RWPE1 (cell line): ENCODE measurements around the gene CCDC141.
"Not testable (repeated sequence)": the region's sequence is repeated elsewhere in the genome, so short reads cannot be mapped to it uniquely, and the experiment has no call there.

ENCODE experiments used
- CTCF ChIA-PET: fragments of 350-600 bp; sonication (Branson Sonifier 250); formaldehyde crosslinking; extraction: SDS; loops from one replicate; lab custom pipeline; 2021; lab: Yijun Ruan, JAX
- POLR2A ChIA-PET: fragments of 400-600 bp; formaldehyde crosslinking; extraction: SDS; loops from one replicate; lab custom pipeline; 2020; ENCODE audit warnings: antibody characterized with exemption; ENCODE audit not compliant: low non-redundant PET; lab: Yijun Ruan, JAX
- DNase-seq: peaks from one replicate; pipeline ENCODE4 v3.0.0; 2012; ENCODE audit warnings: low spot score
- H3K27ac ChIP-seq: fragments of 450-650 bp; 2 replicates; pipeline ENCODE4 v1.5.1; 2017
- TF ChIP-seq, protein P1 (sequence below): fragments of 450-650 bp; conservative IDR thresholded peaks from 2 replicates; pipeline ENCODE4 v1.5.1; 2017; ENCODE audit warnings: low read depth, mild to moderate bottlenecking

The CCDC141 gene, protein sequence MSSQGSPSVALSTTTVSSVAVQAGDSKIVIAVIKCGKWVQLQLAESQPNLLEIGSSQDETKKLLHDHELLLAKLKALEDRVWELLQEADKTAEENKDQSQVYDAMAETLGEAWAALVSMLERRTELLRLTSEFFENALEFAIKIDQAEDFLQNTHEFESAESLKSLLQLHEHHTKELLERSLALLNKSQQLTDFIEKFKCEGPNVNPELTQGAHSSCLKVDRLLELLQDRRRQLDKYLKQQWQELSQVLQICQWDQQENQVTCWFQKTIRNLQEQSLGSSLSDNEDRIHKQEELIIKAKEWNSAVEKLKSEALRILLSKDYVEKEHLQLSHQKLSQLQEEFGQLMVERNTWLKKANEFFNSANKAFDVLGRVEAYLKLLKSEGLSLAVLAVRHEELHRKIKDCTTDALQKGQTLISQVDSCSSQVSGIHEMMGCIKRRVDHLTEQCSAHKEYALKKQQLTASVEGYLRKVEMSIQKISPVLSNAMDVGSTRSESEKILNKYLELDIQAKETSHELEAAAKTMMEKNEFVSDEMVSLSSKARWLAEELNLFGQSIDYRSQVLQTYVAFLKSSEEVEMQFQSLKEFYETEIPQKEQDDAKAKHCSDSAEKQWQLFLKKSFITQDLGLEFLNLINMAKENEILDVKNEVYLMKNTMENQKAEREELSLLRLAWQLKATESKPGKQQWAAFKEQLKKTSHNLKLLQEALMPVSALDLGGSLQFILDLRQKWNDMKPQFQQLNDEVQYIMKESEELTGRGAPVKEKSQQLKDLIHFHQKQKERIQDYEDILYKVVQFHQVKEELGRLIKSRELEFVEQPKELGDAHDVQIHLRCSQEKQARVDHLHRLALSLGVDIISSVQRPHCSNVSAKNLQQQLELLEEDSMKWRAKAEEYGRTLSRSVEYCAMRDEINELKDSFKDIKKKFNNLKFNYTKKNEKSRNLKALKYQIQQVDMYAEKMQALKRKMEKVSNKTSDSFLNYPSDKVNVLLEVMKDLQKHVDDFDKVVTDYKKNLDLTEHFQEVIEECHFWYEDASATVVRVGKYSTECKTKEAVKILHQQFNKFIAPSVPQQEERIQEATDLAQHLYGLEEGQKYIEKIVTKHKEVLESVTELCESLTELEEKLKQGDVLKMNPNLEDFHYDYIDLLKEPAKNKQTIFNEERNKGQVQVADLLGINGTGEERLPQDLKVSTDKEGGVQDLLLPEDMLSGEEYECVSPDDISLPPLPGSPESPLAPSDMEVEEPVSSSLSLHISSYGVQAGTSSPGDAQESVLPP (N-terminal part only)

DNA sequence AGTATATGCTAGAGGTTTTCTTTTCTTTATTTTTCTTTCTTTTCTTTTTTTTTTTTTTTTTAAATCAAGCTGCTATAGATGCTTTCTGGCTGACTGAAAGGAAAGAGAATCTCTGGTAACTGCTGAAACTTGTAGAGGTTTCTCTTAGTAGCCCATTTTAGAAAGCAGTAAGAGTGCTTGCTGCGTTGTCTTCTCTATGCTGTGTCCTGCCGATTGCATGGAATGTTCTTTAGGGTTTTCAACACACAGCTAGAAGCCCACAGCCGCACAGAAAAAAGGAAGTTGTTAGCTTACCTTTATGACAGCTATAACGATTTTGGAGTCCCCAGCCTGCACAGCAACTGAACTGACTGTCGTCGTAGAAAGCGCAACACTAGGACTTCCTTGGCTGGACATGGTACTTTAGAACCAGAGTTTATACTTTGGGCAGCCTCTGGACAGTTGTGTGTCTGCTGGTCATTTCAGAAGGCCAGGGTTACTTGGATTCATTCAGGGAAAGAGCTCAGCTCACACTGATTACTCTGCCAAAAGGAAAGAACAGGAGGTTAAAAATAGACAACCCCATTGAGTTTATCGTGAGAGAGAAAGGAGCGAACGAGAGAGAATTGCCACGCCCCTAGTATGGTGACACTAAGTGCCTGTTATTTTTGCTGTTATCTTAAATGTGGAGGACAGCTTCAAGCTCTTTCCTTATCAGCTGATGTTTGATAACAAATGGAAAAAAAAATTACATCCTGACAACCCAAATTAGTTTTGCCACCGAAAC is at the start of gene CCDC141:
CCDC141 (minus strand) TSS at position 592 of the 766 bp plus-strand sequence; CDS start at position 396, 196 bp downstream.
- TF ChIP-seq, protein P1, sequence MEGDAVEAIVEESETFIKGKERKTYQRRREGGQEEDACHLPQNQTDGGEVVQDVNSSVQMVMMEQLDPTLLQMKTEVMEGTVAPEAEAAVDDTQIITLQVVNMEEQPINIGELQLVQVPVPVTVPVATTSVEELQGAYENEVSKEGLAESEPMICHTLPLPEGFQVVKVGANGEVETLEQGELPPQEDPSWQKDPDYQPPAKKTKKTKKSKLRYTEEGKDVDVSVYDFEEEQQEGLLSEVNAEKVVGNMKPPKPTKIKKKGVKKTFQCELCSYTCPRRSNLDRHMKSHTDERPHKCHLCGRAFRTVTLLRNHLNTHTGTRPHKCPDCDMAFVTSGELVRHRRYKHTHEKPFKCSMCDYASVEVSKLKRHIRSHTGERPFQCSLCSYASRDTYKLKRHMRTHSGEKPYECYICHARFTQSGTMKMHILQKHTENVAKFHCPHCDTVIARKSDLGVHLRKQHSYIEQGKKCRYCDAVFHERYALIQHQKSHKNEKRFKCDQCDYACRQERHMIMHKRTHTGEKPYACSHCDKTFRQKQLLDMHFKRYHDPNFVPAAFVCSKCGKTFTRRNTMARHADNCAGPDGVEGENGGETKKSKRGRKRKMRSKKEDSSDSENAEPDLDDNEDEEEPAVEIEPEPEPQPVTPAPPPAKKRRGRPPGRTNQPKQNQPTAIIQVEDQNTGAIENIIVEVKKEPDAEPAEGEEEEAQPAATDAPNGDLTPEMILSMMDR, result no peak
- no peak within 1 kb of the TSS for H3K27ac ChIP-seq

DNA sequence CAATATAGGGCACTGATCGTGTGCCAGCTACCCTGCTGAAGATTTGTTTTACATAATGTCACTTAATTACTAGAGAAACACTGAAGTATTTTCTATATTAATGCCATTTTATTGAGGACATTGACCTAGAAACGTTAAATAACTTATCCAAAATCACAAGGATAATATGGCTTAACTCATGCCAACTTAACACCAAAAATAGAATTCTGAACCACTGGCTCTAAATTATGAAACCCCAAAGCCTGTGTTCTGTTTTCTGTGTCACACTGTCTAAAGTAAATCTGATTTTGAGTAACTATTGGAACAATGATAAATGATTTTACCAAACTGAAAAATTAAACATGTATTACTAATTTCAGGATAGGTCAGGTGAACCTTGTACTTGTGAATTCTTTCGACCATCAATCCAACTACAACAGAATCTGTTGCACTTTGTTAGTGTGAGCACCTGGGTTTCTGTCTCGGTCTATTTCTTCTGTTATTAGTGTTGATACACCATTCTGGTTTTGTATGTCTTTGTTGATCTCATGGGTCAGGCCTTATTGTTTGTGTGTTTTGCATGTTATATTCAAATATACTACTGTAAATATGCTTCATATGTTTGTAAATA is 48.2 kb upstream of the CCDC141 start:
- no peak for DNase-seq
- ChIA-PET CTCF (no interaction called here), POLR2A (no interaction called here)
- TF ChIP-seq, protein P1, result no peak
- H3K27ac ChIP-seq, result no peak overlapping the region

More for the DNA sequence above, at the start of gene CCDC141:
- POLR2A ChIA-PET, result no interaction called here
- CTCF ChIA-PET, result no interaction called here
- DNase-seq, result no peak

DNA sequence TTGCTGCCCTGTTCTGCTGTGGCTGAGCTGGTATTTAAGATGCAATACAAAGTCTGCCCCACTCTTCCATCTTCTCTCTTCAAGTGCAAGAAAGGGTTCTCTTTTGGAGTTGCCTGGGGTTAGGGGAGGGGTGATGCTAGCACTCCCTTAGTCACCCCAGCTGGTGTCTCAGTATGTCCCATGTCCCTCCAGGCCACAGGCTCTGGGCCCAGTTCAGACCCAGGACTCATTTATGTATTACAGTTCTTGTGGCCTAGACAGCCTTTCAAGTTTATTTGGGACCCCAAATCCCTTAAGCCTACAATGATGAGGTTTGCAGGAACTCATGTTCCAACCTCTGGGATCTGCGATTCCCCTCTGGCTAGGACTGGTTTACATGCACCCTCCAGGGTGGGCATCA is 47.2 kb upstream of the CCDC141 start:
- no peak for DNase-seq
- POLR2A ChIA-PET, result no interaction called here
- CTCF ChIA-PET, result no interaction called here
- TF ChIP-seq, protein P1, result no peak
- no peak overlapping the region for H3K27ac ChIP-seq

DNA sequence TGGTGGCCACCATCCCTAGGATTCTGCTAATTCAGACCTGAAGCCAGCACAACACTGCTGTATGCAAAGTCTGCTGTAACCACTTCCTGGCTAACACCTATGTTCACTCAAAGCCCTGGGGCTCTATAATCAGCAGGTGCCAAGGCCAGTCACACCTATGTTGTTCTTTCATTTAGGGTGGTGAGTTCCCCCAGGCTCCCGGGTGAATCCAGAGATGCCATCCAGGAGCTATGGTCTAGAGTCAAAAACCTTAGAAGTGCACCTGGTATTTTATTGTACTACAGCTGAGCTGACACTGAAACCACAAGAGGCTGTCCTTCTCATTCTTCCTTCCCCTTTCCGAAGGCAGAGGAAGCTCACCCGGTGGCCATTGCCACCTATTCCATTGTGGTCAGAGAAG is 46.2 kb upstream of the CCDC141 start:
- ChIA-PET POLR2A (no interaction called here), CTCF (no interaction called here)
- H3K27ac ChIP-seq, result no peak overlapping the region
- TF ChIP-seq, protein P1, result no peak
- no peak for DNase-seq

DNA sequence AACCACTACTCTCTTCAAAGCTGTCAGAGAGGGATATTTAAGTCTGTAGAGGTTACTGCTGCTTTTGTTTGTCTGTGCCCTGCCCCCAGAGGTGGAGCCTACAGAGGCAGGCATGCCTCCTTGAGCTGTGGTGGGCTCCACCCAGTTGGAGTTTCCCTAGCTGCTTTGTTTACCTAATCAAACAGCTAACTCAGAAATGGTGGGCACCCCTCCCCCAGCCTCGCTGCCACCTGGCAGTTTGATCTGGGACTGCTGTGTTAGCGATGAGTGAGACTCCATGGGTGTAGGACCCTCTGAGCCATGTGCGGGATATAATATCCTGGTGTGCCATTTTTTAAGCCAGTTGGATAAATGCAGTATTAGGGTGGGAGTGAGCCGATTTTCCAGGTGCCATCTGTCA is 43.0 kb upstream of the CCDC141 start:
- POLR2A ChIA-PET, DNase-seq, H3K27ac ChIP-seq, CTCF ChIA-PET: not testable (repeated sequence)

DNA sequence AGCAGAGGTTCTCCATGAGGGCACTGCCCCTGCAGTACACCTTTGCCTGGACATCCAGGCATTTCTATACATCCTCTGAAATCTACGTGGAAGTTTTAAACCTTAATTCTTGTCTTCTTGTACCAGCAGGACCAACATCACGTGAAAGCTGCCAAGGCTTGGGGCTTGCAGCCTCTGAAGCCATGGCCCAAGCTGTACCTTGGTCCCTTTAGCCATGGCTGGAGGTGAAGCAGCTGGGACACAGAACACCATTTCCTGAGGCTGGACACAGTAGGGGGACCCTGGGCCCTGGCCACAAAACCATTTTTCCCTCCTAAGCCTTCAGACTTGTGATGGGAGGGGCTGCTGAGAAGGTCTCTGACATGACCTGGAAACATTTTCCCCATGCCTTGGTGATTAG is 32.8 kb upstream of the CCDC141 start:
- ChIA-PET CTCF (no interaction called here), POLR2A (no interaction called here)
- TF ChIP-seq, protein P1, result no peak
- H3K27ac ChIP-seq, result no peak overlapping the region
- DNase-seq, result no peak
